SH-SY5Y (cell line): ENCODE measurements around the gene ITGA2.

ENCODE experiments used
- GATA2 ChIP-seq: IDR thresholded peaks from 2 replicates; pipeline ENCODE4 v1.6.1; 2011; ENCODE audit warnings: mild to moderate bottlenecking, low read depth, low read length
- GATA3 ChIP-seq: IDR thresholded peaks from 2 replicates; pipeline ENCODE4 v1.6.1; 2011; ENCODE audit warnings: low read depth, mild to moderate bottlenecking, low read length, moderate library complexity

- TF ChIP-seq GATA2 (no peak), GATA3 (no peak)
Measured at GRCh38 chr5:53011233-53011632, 22.1 kb downstream of the ITGA2 start.
